Erythroblast (primary cell): ENCODE measurements around the gene DNAI2.

Experiments used
- GATA1 ChIP-seq: IDR thresholded peaks from 2 replicates; pipeline ENCODE4 v1.6.1; 2011; ENCODE audit warnings: low read depth, mild to moderate bottlenecking, control low read depth, low read length, moderate library complexity
- POLR2A ChIP-seq: IDR thresholded peaks from 2 replicates; pipeline ENCODE4 v1.6.1; 2011; ENCODE audit warnings: mild to moderate bottlenecking, low read length

DNA sequence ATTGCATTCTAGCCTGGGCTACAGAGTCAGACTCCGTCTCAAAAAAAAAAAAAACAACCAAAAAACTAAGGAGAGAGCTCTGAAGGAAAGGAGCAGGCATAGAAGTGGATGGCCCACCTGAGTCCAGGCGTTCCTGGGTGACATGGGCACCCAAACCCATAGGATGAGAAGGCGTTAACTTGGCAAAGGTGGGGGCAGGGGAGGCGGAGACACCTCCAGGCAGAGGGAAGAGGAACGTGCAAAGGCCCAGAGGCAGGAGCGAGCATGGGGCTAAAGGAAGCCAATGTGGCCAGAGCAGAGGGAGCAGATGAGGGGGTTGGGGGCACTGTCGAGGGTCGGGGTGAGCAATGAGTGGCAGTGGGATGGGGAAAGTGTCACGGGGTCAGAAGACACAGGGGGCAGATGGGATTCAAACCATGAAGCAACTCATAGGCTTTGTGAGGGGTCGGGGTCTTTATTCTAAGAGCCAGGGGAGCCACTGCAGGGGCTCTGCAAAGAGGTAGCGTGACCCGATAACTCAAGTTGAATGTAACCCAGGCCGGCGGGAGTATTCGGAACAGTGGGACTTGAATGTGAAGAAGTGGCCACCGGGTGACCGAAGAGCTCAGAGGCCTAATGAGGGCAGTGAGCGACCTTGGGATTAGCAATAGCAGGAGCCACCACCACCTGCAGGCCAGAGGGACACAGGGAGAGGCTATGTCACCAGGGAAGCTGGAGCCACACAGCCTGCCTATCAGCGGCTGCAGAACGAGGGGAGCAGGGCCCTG, 48.9 kb upstream of the DNAI2 start:
- TF ChIP-seq POLR2A (no peak), GATA1 (no peak)
